ENCODE data around the gene SACS. TPM values are rescaled to one million over a fixed set of nuclear protein-coding genes. Genes with fewer than 3 reads are reported as not detected.
"Not testable (repeated sequence)": the region's sequence is repeated elsewhere in the genome, so short reads cannot be mapped to it uniquely, and the experiment has no call there.

SACS gene
- total RNA-seq, 1 experiment from 2014 or later = 53.0 TPM

- no peak overlapping the region for H2BK12ac ChIP-seq (ENCODE audit: insufficient read length, low read depth, low read length)
- H3K23ac ChIP-seq (ENCODE audit: insufficient read length, low read depth, low read length) = no peak overlapping the region
- no peak overlapping the region for H2BK15ac ChIP-seq (ENCODE audit: low read depth, low read length)
- Mint-ChIP-seq H3K4me3 (no peak overlapping the region), H3K27ac (no peak overlapping the region), H3K4me1 (peaks cover 16 to 18% of the 10 kb centered on the region in 2 experiments), H3K27me3 (ENCODE audit: low read depth) (no peaks in the 10 kb centered on the region), H3K9me3 (peaks cover 0 to 3% of the 10 kb centered on the region in 2 experiments; a peak in 1 of 5 replicates), H3K36me3 (ENCODE audit: insufficient read depth in 1 of 3, low read depth in 3 of 3) (no peaks in the 10 kb centered on the region)
- H3T11ph ChIP-seq (ENCODE audit: low read length) = no peak overlapping the region
- H3K4ac ChIP-seq (ENCODE audit: low read depth, low read length) = no peak overlapping the region
- no peak overlapping the region for H4K91ac ChIP-seq (ENCODE audit: insufficient read length, low read depth, low read length)
- H3K4me1 ChIP-seq (ENCODE audit: insufficient read depth, low read length) = peaks cover 3% of the 10 kb centered on the region; the same call in 1 of the 2 replicates
- H3K79me2 ChIP-seq (ENCODE audit: insufficient read depth, low read length) = no peaks in the 10 kb centered on the region
- TF ChIP-seq, protein P1, sequence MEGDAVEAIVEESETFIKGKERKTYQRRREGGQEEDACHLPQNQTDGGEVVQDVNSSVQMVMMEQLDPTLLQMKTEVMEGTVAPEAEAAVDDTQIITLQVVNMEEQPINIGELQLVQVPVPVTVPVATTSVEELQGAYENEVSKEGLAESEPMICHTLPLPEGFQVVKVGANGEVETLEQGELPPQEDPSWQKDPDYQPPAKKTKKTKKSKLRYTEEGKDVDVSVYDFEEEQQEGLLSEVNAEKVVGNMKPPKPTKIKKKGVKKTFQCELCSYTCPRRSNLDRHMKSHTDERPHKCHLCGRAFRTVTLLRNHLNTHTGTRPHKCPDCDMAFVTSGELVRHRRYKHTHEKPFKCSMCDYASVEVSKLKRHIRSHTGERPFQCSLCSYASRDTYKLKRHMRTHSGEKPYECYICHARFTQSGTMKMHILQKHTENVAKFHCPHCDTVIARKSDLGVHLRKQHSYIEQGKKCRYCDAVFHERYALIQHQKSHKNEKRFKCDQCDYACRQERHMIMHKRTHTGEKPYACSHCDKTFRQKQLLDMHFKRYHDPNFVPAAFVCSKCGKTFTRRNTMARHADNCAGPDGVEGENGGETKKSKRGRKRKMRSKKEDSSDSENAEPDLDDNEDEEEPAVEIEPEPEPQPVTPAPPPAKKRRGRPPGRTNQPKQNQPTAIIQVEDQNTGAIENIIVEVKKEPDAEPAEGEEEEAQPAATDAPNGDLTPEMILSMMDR (conservative IDR thresholded peaks at IDR 0.05) = no peak
- H4K5ac ChIP-seq (ENCODE audit: insufficient read length, low read depth, low read length) = no peak overlapping the region
- no peaks in the 10 kb centered on the region for H4K20me1 ChIP-seq (ENCODE audit: control insufficient read depth, insufficient read depth, insufficient read length)
- no peak overlapping the region for H3K4me2 ChIP-seq (ENCODE audit: insufficient read depth, insufficient read length, low read length)
- H3K56ac ChIP-seq (ENCODE audit: insufficient read length, low read depth, low read length) = no peak overlapping the region
- H3K79me1 ChIP-seq (ENCODE audit: insufficient read depth, low read depth, low read length, poor library complexity, severe bottlenecking) = no peaks in the 10 kb centered on the region
- no peak for DNase-seq
- no peak overlapping the region for H2BK120ac ChIP-seq (ENCODE audit: low read depth, low read length, poor library complexity, severe bottlenecking)
- no peak overlapping the region for H3K27ac ChIP-seq (ENCODE audit: insufficient read length, low read depth, low read length)
- no peak overlapping the region for H2BK20ac ChIP-seq (ENCODE audit: low read depth, low read length, poor library complexity, severe bottlenecking)
- H3K27me3 ChIP-seq (ENCODE audit: insufficient read depth, low read length) = no peaks in the 10 kb centered on the region
- H3K18ac ChIP-seq (ENCODE audit: insufficient read length, low read depth, low read length) = no peak overlapping the region
- no peak overlapping the region for H3K14ac ChIP-seq (ENCODE audit: insufficient read depth, low read length)
- no CpG with 5 or more reads among the region's 3 CpGs for whole genome bisulfite sequencing (ENCODE audit: extremely low coverage, insufficient read length, low lambda C conversion rate)
- no peak overlapping the region for H2BK5ac ChIP-seq (ENCODE audit: insufficient read length, low read length)
- H2AFZ ChIP-seq (ENCODE audit: low read length) = no peak overlapping the region
- no peaks in the 10 kb centered on the region for H3K9me3 ChIP-seq (ENCODE audit: control insufficient read depth, low read depth, low read length)
- H2AK5ac ChIP-seq (ENCODE audit: insufficient read length, low read length) = no peak overlapping the region
- H3K23me2 ChIP-seq (ENCODE audit: insufficient read length, low read depth, low read length, poor library complexity, severe bottlenecking) = no peaks in the 10 kb centered on the region
- H3K9ac ChIP-seq (ENCODE audit: extremely low read depth, insufficient read length, low read length) = no peak overlapping the region
- H4K8ac ChIP-seq (replicated peaks; ENCODE audit: insufficient read length, low read depth, low read length) = no peak overlapping the region
Measured at GRCh38 chr13:23319883-23320224, 113.6 kb downstream of the SACS start.

DNA sequence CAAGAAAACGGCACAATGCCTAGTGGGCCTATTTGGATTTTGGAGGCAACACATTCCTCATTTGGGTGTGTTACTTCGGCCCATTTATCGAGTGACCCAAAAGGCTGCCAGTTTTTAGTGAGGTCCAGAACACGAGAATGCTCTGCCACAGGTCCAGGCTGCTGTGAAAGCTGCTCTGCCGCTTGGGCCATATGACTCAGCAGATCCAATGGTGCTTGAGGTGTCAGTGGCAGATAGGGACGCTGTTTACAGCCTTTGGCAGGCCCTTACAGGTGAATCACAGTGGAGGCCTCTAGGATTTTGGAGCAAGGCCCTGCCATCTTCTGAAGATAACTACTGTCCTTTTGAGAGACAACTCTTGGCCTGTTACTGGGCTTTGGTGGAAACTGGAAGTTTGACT lies 118.7 kb downstream of the SACS start:
- H3K27me3 Mint-ChIP-seq (ENCODE audit: low read depth); H3K23me2 ChIP-seq (ENCODE audit: insufficient read length, low read depth, low read length, poor library complexity, severe bottlenecking); H4K8ac ChIP-seq (replicated peaks; ENCODE audit: insufficient read length, low read depth, low read length); H3K27me3 ChIP-seq (ENCODE audit: insufficient read depth, low read length); H3K4me1 Mint-ChIP-seq; H2AK5ac ChIP-seq (ENCODE audit: insufficient read length, low read length); H3K4me2 ChIP-seq (ENCODE audit: insufficient read depth, insufficient read length, low read length); H2BK15ac ChIP-seq (ENCODE audit: low read depth, low read length); H3K9me3 Mint-ChIP-seq; DNase-seq; H2BK5ac ChIP-seq (ENCODE audit: insufficient read length, low read length); H3K9me3 ChIP-seq (ENCODE audit: control insufficient read depth, low read depth, low read length); H4K5ac ChIP-seq (ENCODE audit: insufficient read length, low read depth, low read length); H3K27ac Mint-ChIP-seq; H3K4me3 Mint-ChIP-seq; H2AFZ ChIP-seq (ENCODE audit: low read length); H3K4me1 ChIP-seq (ENCODE audit: insufficient read depth, low read length); H4K20me1 ChIP-seq (ENCODE audit: control insufficient read depth, insufficient read depth, insufficient read length); H3K23ac ChIP-seq (ENCODE audit: insufficient read length, low read depth, low read length); H3K27ac ChIP-seq (ENCODE audit: insufficient read length, low read depth, low read length); H3T11ph ChIP-seq (ENCODE audit: low read length); H3K36me3 Mint-ChIP-seq (ENCODE audit: insufficient read depth in 1 of 3, low read depth in 3 of 3); H3K56ac ChIP-seq (ENCODE audit: insufficient read length, low read depth, low read length); H3K14ac ChIP-seq (ENCODE audit: insufficient read depth, low read length); H3K79me1 ChIP-seq (ENCODE audit: insufficient read depth, low read depth, low read length, poor library complexity, severe bottlenecking); H2BK12ac ChIP-seq (ENCODE audit: insufficient read length, low read depth, low read length); H3K79me2 ChIP-seq (ENCODE audit: insufficient read depth, low read length); H3K4ac ChIP-seq (ENCODE audit: low read depth, low read length); H3K18ac ChIP-seq (ENCODE audit: insufficient read length, low read depth, low read length); H3K9ac ChIP-seq (ENCODE audit: extremely low read depth, insufficient read length, low read length); H2BK120ac ChIP-seq (ENCODE audit: low read depth, low read length, poor library complexity, severe bottlenecking); H2BK20ac ChIP-seq (ENCODE audit: low read depth, low read length, poor library complexity, severe bottlenecking); H4K91ac ChIP-seq (ENCODE audit: insufficient read length, low read depth, low read length): not testable (repeated sequence)
- no CpG with 5 or more reads among the region's 6 CpGs for WGBS (ENCODE audit: extremely low coverage, insufficient read length, low lambda C conversion rate)
